Fibroblast of upper back skin (primary cell): ENCODE results near the gene USH2A.
A peak's percentile ranks its signal among the peaks of the same experiment; 100 is the strongest.

Experiments used
- DNase-seq: peaks from one replicate; pipeline ENCODE4 v3.0.0-alpha.2; 2013

The USH2A gene

GRCh38 chr1:215669806-215670491, 753.3 kb downstream of the USH2A start:
- no peak for DNase-seq

- DNase-seq, result no peak
Measured at GRCh38 chr1:215667761-215668160, 755.5 kb downstream of the USH2A start.

- DNase-seq, result peak; percentile 53
Measured at GRCh38 chr1:215665215-215665614, 758.0 kb downstream of the USH2A start.

GRCh38 chr1:215661033-215661432, 762.2 kb downstream of the USH2A start:
- DNase-seq, result no peak

- no peak for DNase-seq
Measured at GRCh38 chr1:215660259-215660658, 763.0 kb downstream of the USH2A start.

- DNase-seq, result no peak
Measured at GRCh38 chr1:215657047-215657446, 766.2 kb downstream of the USH2A start.

- no peak for DNase-seq
Measured at GRCh38 chr1:215652371-215652770, 770.9 kb downstream of the USH2A start.

GRCh38 chr1:215651867-215652266, 771.4 kb downstream of the USH2A start:
- DNase-seq, result no peak

- no peak for DNase-seq
Measured at GRCh38 chr1:215650446-215651149, 772.6 kb downstream of the USH2A start.

GRCh38 chr1:215648957-215649356, 774.3 kb downstream of the USH2A start:
- DNase-seq, result no peak

GRCh38 chr1:215647738-215648137, 775.5 kb downstream of the USH2A start:
- no peak for DNase-seq

- DNase-seq, result no peak
Measured at GRCh38 chr1:215645861-215646260, 777.4 kb downstream of the USH2A start.

- no peak for DNase-seq
Measured at GRCh38 chr1:215645182-215645581, 778.1 kb downstream of the USH2A start.

- peak; percentile 15 for DNase-seq
Measured at GRCh38 chr1:215643592-215644321, 779.5 kb downstream of the USH2A start.

- no peak for DNase-seq
Measured at GRCh38 chr1:215640429-215641148, 782.7 kb downstream of the USH2A start.

- DNase-seq, result peak; percentile 48
Measured at GRCh38 chr1:215637041-215637573, 786.1 kb downstream of the USH2A start.

- DNase-seq, result peak; percentile 56
Measured at GRCh38 chr1:215636258-215636965, 786.8 kb downstream of the USH2A start.

GRCh38 chr1:215635827-215636226, 787.4 kb downstream of the USH2A start:
- no peak for DNase-seq

GRCh38 chr1:215631489-215631888, 791.8 kb downstream of the USH2A start:
- peak; percentile 29 for DNase-seq

- DNase-seq, result no peak
Measured at GRCh38 chr1:215631040-215631439, 792.2 kb downstream of the USH2A start.

- no peak for DNase-seq
Measured at GRCh38 chr1:215625949-215626348, 797.3 kb downstream of the USH2A start.

GRCh38 chr1:215623162-215623561, 800.1 kb downstream of the USH2A start:
- peak; percentile 8 for DNase-seq
